Inflammatory macrophage (primary cell): ENCODE data around the gene EFCAB6.

ENCODE experiments used
- DNase-seq, 2 donors: peaks; one replicate each; pipeline ENCODE4 v3.0.0-alpha.2; 2020 to 2022

The EFCAB6 gene

DNA sequence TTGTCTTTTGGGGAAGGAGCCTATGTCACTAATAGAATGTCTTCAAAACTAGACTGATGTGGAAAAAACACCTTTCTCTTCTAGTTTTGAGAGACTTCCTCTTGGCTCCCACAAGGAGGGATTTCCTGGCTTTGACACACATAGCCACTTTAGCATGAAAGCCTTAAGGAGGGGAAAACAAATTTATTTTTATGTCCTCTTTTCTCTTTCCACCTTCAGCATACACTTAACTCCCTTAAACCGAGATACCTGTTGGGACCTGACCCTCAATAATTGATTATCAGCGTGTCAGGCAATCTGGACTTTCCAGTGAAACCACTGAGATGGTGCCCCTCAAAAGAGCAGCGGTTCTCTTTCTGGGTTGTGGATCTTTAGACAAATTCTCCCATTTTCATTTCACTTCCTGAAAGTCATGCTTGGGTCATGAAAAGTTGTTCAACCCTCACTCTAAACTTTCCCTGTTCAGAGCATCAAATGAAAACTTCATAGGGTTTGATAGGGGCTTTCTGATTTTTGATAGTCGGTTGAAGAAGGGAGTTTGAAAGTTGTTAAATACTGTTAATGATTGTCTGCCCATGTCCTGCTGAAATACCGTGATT is 9.1 kb downstream of the EFCAB6 start:
- DNase-seq = no peak

DNA sequence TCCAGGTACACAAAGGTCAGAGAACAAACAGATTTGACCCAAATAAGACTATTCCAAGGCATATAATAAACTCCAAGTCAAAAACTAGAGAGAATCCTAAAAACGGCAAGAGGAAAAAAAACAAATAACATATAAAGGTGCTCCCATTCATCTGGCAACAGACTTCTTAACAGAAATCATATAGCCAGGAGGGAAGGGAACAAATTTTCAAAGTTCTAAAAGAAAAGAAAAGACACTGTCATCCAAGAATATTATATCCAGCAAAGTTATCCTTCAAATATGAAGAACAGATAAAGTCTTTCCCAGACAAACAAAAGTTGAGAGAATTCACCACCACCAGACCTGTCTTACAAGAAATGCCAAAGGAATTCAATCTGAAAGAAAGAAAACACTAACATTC is 11.1 kb downstream of the EFCAB6 start:
- DNase-seq = no peak

DNA sequence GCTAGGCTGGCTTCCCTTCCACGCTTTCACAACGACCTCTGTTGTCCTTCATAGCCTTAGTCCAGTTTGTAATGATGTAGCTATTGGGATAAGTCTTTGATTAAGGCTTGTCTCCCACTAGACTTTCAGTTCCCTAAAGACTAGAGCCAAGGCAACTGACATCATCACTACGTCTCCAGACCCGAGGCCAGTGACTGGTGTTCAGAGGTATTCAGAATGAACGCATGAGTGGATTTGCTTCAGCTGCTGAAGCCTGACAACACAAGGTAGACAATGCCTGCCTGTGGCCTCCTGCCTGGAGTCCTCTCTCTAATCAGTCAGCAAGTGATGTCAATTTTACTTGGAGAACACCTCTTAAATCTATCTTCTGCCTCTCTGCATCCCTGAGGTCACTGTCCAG is 13.6 kb downstream of the EFCAB6 start:
- peak in 1 of 2 donors; percentile 13 for DNase-seq

DNA sequence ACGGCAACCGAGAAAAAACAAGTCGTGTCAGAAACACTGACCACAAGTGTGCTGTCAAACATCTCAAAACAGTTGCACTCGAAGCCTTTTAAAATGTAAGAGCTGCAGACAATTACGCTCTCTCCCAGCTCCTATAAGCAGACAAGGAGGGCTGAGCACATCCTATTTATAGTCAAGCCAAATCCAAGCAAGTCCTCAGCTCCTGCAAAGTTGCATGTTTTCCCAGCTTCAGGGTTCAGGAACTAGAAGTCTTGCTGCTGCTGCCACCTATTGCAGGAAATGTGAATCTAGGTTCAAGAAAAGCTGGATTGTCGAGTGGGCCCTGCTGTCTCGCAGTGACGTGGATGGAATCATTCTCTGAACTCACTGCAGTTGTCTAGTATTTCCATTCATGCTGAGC is 15.5 kb downstream of the EFCAB6 start:
- peak in 1 of 2 donors; percentile 9 for DNase-seq

DNA sequence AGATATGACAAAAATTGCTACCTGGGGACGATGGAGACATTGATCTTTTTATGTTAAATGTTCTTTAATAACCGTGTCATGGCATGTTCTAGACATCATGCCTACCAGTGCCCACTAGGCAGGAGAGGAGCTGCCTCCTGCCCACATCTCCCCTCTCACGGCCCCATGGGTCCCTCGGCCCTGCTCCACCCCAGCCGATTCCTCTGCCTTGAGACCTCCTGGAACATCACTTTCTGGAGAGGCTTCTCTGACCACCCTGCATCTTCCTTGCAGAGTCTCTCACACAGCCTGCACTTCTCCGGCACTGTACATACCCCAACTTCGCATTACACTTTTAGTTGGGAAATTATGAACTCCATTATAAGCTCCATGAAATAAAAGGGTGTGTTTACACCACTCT is 16.8 kb downstream of the EFCAB6 start:
- DNase-seq = no peak

DNA sequence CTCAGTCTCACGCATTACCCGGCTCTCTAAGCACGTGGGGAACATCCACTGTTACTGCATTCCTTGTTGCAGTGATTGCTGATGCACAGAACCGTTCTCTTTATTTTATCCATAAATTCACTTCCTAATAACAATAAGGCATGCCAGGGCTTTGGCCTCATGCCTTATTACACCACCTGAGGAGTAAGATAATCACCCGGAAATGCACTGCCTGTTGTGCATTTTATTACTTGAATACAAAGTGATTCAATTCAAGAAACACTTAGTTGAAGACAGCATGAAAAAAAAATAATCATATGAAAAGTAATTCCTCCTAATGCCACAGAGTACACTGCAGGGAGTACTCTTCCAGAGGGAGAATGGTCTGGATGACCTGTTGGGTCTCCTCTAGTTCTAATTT is 19.2 kb downstream of the EFCAB6 start:
- DNase-seq = no peak

DNA sequence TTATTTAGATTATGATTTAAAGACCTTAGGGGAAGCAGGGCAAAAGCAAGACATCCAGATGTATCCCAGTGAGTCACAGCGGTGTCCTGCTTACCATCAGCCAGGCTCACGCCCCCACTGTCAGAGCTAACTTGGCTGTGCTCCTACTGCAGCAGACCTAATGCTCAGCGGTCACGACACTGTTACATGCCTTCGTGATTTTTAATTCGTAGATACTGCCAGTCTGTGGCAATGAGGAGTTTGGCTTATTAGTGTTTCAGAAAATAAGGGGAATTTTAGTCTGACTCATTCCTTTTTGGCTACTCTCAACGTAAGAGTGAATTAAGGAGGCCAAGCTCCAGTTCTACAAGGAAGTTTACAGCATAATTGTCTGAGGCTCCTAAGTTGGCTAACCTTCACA is 22.7 kb downstream of the EFCAB6 start:
- no peak for DNase-seq

DNA sequence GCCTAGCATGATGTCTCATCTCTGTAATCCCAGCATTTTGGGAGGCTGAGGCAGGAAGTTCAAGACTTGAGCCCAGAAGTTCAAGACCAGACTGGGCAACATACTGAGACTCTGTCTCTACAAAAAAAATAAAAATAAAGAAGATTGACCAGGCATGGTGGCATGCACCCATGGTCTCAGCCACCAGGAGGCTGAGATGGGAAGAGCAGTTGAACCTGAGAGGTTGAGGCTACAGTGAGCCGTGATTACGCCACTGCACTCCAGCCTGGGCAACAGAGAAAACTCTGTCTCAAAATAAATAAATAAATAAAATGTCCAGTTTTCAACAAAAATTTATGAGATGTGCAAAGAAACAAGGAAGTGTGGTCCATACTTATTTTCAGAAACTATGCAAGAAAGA is 28.3 kb downstream of the EFCAB6 start:
- DNase-seq = no peak

DNA sequence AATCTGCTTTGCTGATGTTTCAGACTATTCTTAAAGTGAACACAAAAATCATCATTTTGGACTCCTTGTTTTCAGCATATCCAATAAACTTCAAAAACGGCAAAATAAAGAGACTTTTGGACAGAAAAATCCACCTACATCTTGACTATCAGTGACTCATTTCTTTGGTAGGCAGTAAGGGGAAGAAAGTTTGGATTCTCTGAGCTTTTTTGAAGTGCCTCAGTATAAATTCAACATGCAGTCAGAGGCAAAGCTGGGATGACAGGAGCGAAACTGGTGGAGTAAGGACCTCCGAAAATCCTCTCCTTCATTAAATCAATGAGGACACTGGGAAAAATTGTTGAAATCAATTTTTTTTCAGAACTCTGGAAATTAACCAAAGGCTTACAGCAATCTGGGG is 29.7 kb downstream of the EFCAB6 start:
- DNase-seq = no peak

DNA sequence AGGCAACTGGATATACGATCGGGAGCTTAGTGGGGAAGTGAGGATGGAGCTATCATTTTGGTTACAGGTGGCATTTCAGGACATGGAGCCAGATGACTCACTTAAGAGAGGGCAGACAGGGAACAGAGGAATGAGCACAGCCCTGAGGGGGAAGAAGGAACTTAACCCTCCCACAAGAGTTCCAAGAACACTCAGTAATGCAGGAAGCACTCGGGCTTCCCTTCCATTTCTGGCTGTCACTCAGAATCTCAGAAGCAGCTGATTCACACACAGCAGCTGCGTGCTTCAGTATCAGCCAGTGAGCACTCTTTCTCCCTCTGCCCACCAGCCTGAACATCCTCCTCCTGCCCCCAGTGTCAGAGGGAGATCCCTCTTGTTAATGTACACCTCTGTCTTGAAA is 34.8 kb downstream of the EFCAB6 start:
- DNase-seq = peak; percentile 60 to 73

DNA sequence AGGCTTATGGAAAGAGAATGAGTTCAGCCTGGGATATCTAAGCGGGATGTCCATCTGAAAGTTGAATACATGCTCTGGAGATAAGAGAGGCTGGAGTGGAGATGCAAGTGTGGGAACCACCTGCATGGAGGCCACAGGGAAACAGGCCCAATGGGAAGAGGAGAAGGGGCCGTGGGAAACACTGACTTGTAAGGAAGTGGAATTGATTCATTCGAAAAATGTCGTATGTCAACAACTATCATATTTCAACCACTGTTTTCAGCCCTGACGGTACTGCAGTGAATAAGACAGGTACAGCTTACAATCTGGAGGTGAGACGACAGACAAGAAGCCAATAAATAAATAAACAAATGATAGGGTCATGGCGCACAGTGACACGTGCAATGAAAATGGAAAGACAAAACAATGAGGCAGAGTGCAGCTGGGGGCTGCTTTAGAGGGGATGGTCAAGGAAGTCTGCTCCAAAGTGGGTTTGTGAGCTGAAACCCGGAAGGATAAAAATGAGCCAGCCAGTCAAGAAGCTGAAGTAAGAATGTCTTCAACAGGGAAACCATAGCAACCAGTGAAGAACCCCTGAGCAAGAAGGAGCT is 35.9 kb downstream of the EFCAB6 start:
- no peak for DNase-seq

DNA sequence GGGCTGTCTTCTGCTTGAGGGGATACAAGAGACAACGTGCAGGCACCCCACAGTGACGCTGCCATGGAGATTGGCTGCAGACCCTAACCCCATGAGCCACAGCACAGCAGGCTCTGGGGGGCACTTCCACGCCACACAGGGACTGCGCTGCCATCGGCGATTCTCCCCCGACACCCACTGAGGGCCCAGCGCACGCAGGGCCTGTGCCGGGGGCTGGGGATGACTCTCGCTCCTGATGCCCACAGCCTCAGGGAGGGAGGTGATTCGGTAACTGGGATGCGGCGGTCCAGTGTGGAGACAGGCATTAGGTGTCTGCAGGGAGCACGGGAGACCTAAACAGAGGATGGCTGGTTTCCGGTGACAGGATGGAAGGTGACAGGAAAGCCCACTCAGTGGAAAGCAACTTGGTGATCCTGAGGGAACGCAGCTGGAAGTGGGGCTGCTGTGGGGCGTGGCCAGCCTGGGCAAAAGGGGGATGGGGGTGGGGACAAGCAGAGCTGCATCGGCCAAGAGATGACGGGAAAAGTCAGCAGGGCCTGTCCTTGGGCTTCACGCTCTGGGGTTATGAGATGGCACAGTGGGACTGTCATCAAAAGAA is 37.7 kb downstream of the EFCAB6 start:
- no peak for DNase-seq

DNA sequence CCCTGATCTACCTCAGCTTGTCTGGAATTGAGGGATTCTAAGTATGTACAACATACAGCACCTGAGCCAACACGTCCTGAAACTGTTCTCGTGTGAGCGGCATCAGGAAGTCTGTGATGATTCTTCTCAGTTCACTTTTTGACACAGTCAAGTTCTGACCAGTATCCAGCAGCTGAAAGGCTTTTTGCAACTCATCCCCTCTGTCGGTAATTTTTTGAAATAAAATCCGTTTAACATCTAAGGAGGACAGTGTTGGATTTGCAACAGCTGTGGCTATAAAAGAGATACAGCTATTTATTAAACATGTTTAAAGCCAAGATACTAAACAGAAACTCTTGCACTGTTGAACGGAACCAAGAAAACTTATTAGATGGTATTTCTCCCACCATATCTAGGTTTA is 39.3 kb downstream of the EFCAB6 start:
- DNase-seq = no peak

DNA sequence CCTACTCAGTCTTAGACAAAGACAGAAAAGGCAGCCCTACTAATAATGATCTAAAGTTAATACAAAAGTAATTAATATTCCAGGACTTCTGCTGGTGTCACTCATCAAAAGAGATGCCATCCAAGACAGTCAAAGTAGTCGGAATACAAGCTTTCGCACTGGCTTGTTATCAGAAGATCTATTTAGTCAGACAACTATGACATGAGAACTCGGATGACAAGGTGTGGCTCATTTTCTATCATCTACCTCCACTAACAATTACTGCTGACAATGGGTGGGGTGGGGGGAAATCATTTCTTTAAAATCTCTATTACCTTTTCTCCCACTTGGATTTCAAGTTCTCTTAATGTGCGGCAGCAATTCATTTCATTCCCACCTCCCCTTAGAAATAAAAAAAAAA is 56.7 kb downstream of the EFCAB6 start:
- no peak for DNase-seq

DNA sequence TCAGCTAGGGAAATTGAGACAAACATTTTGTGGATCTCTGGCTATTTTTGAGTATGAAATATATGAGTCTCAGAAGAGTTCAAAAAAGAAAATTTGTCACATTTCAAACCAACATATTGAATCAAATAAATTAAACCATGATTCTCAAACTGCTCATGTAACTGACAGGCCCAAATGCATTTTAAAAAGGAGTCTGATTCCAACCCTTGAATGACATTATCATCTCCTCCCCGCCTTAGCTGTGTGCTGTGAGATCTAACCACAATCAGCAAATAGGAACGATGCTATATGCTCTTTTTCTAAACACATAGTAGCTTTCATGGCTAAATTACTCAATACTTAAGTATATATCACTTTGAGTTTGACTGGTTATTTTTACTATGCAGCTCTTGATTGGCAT is 57.1 kb downstream of the EFCAB6 start:
- DNase-seq = no peak

DNA sequence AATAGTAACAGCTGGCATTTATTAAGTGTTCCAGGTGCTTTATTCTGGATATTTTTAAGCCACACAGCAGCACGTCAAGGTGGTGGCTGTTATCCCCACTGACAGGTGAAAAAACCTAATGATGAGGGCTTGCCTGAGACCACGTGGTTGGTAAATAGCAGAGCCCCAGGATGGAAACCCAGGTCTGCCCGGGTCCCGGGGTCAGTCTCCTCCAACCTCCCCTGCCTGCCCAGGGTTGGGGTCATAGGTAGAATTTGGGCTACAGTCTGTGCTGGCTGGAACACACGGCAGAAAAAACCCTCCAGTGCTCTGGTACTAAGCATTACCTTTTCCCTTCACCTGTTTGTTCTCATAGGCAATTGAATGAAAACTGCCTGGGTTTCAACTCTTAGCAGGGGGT is 57.9 kb downstream of the EFCAB6 start:
- DNase-seq = no peak

DNA sequence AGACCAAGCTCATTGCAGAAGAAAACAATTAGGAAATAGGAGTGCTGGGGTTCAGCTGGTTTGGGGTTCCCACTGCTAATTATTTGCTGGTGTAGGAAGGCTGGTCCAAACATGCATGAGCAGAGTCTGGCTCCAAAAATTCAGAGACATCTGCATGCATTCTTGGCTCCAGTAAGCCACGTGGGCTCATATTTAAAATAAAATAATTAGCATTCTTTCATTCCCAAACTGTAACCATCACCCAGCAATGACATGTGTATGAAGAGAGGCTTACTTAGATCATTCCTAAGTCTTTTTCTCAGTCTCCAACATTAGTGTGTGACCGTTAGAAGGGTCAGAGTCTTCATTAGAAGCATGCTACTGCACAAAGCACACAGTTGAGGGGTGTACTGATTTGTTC is 58.4 kb downstream of the EFCAB6 start:
- DNase-seq = no peak

DNA sequence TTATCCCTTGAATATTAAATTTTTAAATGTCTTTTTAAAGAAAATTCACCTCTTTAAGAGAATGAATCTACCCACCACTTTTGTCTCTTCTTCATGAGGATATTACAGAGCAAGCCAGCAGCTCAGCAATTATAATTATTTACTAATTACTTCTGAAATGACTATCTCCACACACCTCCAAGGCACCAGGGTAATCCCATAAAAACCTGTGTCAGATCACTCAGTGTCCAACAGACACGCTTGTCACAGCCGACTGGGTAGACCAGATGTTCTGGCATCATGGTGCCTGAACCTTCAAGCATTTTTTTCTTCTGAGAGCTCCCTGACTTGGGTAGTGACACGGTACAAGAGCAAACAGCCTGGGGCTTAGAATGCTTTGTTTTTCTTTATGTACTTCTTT is 61.4 kb downstream of the EFCAB6 start:
- DNase-seq = no peak

DNA sequence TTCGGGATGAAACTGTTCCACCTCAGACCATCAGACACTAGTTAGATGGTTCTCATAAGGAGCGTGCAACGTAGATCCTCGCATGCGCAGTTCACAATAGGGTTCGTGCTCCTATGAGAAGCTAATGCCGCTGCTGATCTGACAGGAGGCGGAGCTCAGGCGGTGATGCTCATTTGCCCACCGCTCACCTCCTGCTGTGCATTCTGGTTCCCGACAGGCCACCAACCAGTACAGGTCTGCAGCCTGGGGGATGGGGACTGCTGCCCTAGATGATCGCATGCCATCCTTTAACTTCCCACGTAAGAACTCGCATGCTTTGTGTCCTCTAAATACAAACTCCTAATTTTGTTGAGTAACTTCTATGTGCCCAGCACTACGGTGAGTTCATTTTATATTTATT is 62.6 kb downstream of the EFCAB6 start:
- DNase-seq = no peak

DNA sequence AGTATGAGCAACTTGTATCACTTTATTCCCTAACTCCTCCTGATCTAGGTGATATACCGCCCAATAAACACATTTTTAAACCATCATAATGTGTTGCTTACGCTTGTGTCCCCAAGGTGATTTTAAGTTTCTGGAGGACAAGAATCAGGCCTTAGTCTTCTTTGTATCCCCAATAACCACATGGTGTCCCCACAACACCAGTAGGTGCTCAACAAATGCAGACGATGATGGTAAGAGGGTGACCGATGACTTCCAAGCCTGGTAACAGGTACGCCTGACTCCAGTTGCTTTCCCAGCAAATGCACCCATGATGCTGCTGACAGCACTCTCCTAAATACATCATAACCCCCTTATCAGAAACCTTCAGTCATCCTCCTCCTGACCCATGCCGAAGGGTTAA is 64.2 kb downstream of the EFCAB6 start:
- DNase-seq = no peak

DNA sequence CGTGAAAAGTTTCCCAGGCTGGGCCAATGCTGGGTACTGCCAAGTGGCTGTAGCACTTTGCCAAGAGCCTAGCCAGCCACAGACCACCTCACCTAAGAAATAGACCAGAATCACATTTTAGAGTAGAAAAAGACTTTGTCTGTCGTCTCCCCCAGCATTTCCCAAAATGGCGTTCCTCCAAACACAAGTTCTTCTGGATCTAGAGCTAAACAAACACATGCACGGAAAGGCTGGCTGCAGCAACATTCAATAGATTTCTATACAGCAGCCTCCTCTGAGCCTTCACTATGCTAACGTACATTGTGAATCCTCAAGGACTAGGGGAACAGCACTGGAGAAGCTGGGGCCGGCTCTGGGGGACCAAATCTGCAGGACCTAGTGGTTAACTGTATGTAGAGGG is 65.0 kb downstream of the EFCAB6 start:
- no peak for DNase-seq

DNA sequence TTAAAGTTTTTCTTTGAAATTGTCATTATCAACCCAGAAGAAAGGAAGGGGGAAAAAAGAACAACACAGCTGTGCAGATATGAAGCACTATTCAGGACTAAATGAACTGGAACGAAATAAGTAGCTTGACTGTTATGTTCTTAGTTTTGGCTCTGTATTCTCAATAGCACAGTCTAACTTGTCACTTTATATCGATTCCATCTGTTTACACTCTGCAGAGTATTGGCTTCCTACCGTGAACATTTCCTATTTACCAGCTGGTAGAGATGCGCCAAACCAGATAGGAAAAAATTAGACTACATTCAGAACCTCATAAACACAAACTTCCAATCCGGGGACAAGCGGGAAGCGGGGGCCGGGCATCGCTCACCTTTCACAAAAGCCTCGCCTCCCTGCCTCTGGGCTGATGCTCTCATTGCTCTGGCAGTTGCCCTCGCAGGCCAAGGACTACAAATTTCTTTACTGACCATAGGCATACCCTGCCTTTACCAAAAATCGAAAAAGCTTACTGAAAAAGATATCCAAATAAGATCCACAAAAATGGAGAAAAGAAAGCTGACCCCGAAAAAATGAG is 66.2 kb downstream of the EFCAB6 start:
- DNase-seq = no peak

DNA sequence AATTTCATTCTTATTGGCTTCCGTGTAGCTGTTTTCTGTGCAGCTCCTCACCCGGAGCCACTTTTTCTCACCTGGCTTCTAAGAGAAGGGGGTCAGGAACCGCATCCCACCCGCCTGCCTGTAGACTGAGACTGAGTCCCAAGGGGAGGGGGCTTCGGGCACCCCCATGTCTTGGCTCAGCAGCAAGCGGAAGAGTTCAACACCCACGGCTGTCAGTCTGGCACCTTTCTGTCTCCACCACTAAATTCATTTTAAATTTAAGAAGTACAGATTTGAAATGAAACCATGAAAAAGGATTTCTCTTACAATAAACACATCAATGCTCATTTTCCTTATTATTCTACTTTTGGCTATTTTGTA is 66.7 kb downstream of the EFCAB6 start:
- no peak for DNase-seq

DNA sequence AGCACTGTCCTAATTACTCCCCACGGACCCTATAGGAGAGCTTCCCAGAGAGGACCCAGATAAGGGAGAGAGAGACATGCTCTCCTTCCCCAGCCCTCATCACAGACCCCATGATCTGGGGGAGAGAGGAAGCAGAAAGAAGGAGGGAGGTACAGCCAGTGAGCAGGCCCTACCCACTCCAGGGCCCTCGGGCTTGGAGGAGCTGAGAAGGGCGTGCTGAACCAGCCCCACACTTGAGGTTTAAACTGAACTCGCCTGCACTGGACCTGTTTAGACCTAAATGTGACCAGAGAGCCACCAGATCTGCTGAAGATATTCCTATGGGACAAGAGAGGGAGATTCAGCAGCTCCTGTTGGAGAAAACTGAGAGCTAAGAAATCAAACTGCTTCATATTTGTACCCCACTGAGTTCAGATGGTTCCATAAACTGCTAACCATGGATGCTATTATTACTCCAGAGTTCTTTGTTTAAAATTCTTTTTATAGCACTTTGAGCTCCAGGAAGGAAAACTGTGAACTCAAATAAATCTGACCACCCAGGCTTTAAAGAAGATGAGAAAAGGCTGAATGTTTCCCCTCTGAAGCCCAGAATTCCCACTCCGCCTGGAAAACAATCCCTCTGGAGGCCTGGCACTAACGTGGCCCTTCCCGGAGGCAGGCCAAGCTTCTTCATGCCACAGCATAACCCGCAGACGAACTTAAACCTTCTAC is 67.2 kb downstream of the EFCAB6 start:
- DNase-seq = no peak
